Lower leg skin (tissue), 3 donors: Measurements from ENCODE around the gene SLC44A2.

Source experiments
- CTCF ChIP-seq, 3 donors: fragments of 450-650 bp; IDR thresholded peaks; one replicate each; pipeline ENCODE4 v1.5.1; 2016; ENCODE audit warnings: antibody characterized with exemption in 3 of 3, mild to moderate bottlenecking in 3 of 3, moderate library complexity in 2 of 3
- POLR2A ChIP-seq, 2 donors: fragments of 450-650 bp; IDR thresholded peaks; one replicate each; pipeline ENCODE4 v1.6.1; 2016 to 2017; ENCODE audit warnings: antibody characterized with exemption in 2 of 2, mild to moderate bottlenecking in 1 of 2, moderate library complexity in 1 of 2

- TF ChIP-seq POLR2A (IDR thresholded peaks at IDR 0.05) (no peak), CTCF (IDR thresholded peaks at IDR 0.05) (no peak)
These were observed 15.0 kb downstream of the SLC44A2 start for GRCh38 chr19:10640361-10640760.
